GM21381 (cell line): Measurements from ENCODE around the gene ACP7.
"Not testable (repeated sequence)": the region's sequence is repeated elsewhere in the genome, so short reads cannot be mapped to it uniquely, and the experiment has no call there.

Source experiments
- ATAC-seq: cut with Tn5 transposase; IDR thresholded peaks from one replicate; pipeline ENCODE4 v1.9.1; 2021; ENCODE audit warnings: mild to moderate bottlenecking, moderate library complexity; ENCODE audit not compliant: unreplicated experiment

Gene ACP7

DNA sequence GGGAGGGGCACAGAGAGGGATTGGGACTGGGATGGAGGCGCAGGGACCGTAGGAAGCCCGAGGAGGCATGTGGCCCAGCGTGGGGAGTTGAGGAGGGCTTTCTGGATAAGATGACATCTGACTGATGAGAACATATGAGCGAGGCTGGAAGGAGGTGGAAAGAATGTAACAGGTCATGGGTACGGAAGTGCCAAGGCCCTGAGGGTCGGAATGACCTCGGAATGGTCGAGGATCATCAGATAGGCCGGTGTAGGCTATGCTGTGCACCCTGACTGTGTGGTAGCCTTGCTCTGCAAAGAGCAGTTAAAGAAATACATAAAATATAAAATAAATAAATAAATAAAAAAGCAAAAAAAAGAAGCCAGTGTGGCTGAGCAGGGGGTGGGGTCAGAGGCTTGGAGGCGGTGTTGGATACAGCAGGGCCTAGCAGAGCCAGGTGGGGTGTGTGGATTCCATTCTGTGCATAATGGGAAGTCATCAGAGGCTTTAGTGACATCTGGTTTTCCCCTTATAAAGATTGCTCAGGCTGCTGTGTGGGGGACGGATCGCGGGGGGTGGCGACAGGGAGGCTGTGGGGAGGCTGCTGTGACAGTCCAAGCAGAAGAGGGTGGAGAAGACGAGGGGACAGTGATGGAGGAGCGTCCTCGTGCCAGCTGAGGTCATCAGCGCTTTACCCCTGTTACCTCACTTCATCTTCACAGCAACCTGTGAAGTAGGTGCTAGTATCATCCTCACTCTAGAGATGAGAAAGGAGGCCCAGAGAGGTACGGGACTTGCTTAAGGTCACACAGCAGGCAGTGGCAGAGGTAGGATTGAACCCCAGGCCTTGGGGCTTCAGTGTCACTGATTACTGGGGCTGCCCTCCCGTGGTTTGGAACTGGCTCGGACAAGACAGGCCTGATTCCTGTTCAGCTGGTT is 46.4 kb downstream of the ACP7 start:
- ATAC-seq, result no peak

- ATAC-seq, result no peak
These were observed 47.1 kb downstream of the ACP7 start for GRCh38 chr19:39131255-39131755.

GRCh38 chr19:39132344-39132969 is 48.3 kb downstream of the ACP7 start:
- ATAC-seq, result no peak

DNA sequence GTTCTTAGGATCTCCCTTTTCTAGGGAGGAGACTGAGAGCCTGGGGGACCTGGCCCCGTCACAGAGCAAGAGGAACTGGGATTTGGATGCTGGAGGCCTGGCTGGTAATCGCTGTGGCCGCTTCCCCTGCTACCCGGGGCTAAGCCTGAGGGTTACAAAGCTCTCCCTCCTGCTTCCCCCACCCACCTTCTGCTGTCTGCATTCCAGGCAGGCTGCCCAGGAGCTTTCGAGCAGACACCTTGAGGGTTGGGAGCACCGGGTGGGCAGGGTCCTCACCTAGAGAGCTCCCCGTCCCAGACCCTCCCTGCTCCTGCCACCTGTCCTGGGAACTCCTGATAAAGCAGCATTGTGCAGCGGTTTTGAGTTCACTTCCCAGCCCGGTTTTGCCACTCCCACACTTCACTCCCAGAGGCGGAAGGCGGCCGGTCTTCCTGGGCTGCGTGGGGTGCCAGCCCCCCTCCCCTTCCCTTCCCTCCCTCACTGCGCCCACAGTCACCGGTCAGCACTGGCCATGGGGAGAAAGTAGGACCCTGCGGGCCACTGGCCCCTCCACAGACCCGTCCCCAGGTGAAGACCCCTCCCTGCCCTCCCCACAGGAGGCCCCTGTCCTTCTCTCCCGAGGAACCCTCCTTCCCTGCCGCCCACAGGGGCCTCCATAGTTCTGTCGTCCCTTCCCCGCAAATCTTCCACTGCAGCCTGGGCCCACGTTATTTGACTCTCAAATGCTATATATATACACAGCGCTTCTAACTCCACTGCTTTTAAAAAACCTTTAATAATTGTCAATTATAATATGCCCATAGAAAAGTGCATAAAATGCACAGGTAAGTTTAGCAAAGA is 49.5 kb downstream of the ACP7 start:
- no peak for ATAC-seq

DNA sequence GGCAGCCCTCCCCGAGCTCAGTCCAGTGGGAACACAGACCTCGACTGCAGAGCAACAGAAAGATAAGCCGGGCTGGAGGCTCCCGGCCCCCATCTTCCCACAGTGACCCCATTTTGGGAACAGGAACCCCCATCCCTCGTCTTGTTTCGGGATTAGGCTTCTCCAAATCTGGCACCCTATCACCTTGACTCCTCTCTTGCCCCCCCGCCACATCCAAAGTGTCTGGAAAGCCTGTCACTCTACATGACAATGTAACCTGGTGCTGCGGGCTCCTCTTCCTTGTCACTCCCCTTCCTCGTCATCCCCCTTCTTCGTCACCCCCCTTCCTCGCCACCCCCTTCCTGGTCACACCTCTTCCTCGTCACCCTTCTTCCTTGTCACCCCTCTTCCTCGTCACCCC is 51.5 kb downstream of the ACP7 start:
- ATAC-seq, result no peak

DNA sequence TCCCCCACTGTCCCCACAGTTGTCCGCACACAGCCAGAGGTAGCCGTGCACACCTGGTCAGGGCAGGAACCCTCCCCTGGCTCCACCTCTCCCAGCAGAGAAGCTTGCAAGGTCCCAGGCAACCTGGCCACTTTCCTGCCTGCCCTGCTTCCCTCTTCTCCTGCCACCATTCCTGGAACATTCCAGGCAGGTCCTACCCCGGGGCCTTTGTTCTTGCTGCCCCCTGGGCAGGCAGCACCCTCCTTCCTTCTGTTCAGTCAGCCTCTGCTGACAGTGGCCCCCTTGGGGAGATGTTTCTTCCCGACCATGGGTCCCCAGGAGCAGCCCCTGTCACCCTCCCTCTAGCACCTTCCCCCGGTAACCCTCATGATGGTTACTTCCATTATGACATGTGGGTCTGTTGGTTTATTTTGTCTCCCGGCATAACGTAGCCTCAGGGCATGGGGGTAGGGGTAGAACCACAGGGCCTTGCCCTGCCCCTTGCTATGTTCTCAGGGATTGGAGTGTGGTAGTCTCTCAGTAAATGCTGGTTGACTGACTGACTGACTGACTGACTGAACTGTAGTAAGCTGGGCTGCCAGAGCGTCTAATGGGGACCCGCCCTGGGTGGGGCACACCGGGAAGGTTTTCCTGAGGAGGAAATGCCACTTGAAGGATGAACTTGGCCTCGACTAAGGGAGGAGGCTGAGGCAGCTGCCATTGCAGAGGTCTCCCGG is 52.2 kb downstream of the ACP7 start:
- ATAC-seq, result no peak

GRCh38 chr19:39137131-39137530 is 53.0 kb downstream of the ACP7 start:
- ATAC-seq, result no peak

DNA sequence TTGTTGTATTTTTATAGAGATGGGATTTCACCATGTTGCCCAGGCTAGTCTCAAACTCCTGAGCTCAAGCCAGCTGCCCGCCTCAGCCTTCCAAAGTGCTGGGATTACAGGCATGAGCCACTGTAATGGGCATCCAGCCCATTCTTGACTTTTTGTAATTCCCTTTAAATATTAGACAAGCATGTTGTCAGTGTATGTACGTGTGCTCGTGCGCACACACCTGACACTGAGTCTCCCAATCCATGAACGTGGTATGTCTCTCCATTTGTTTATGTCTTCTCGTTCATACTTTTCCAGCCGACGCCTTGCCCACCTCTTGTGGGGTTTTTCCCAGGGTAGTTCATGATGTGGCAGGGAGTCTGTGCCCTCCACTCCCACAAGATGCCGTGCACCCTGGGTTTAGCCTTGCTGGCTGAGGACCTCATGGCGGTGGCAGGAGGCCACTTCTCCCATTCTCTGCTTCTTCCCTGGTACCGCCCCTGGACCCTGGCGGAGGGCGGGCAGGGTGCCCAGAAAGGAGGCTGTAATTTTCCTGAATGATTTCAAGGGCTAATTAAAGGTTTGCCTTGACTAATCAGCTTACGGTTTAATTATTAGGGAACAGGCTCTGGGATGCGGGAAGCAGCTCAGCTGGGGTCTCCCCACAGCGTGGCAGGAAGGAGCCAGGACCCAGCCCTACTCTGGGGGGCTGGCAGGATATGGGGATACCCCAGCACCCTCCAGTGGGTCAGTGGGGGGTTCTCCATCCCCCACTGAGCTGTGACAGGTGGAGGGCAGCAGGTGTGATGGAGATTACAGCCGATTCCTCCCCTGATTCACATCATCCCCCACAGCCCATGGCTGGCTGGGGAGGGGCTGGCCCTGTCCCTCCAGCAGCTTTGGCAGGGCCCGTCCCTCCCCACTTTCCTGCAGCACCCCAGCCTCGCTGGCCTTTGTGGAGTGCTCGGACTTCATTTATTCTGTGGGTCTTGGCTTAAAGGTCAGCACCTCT is 54.3 kb downstream of the ACP7 start:
- ATAC-seq, result no peak

DNA sequence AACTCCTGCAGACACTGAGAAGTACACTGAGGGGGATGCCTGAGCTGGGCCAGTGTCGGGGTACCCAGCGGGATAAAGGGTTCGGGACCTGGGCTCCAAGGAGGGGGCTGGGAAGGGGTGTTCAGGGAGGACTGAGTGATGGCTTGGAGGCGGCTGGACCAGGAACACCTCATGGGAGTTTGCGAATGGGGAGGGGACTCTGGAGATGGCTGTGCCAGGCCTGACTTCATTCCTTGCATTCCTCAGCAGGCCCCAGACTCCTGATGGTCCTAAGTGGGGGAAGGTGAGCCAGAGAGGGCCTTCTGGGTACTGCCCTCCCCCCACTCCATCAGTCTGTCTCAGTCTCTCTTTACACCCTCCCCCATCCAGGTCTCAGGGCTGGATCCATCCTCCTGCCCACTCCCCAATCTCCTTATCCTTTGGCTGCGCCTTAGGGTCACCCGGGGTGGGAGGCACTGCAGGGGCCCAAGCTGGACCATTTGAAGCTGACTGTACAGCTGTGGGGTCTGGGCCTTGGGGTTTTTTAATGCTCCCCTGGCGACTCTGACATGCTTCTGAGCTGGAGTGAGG is 55.2 kb downstream of the ACP7 start:
- ATAC-seq, result no peak

DNA sequence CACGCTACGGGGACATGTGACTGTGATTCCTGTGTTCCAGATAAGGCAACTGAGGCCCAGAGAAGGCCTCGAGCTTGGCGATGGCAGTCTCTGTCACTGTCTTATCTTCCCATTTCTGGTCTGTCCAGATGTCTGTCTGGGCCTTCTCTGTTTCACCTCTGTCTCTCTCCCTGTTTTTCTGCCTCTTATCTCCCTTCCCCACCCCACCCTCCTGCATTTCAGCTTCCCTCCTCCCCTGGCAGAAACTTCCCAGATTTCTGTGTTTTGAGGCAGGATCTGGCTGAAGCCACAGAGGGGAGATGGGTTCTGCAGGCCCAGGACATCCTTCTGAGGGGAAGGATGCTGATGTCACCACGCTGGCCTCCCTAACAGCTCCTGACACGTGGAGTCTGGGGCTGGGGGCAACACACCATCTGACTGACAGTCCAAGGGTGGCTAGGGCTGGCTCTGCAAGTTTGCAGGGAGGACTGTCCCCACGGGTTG is 55.8 kb downstream of the ACP7 start:
- ATAC-seq, result no peak

DNA sequence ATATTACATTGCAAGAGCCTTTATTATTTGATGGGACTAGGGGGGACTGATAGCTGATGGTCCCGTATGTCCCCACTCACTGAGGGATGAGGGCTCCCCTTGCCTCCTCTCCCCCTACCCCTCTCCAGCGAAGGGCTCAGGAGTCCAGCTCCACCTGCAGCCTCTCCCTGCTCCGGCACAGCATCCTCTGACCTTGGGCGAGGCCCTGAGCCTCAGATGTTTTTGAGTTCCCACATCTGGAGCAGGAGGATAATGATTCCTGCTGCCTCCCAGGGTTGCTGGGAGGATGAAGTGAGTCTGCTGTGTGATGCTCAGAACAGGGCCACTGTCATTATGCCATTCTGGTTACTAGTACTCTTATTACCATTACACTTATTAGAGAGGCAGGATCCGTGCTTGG is 56.4 kb downstream of the ACP7 start:
- ATAC-seq, result no peak

DNA sequence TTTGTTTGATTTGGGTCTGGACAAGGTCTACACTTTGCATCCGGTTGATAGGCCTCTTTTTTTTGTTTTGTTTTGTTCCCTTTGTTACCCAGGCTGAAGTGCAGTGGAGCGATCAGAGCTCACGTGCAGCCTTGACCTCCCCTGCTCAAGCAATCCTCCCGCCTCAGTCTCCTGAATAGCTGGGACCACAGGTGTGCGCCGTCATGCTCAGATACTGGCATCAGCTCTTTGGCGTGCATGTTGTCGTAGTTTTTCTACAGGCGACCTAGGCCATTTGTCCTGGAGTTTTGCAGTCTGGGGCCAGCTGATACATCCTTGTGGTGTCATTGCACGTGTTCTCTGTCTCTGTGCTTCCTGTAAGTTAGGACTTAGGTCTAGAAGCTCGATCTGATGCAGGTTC is 57.8 kb downstream of the ACP7 start:
- ATAC-seq, result no peak

DNA sequence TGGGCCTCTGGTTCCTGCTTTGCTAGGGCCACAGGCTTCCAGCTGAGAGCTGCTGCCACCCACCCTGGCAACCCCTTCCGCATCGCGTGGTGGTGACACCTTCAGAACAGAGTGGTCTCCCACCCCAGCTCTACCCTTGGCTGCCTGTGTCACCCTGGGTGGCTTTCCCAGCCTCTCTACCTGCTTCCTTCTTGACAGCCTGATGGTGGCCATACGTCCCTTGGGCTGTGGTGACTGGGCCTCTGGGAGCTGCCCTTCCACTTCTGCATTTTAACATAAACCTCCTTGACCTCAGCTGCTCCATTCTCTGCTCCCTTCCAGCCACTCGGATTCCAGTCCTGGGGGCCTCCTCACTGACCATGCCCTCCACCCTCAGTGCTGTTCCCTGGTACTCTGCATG is 58.5 kb downstream of the ACP7 start:
- ATAC-seq, result no peak

DNA sequence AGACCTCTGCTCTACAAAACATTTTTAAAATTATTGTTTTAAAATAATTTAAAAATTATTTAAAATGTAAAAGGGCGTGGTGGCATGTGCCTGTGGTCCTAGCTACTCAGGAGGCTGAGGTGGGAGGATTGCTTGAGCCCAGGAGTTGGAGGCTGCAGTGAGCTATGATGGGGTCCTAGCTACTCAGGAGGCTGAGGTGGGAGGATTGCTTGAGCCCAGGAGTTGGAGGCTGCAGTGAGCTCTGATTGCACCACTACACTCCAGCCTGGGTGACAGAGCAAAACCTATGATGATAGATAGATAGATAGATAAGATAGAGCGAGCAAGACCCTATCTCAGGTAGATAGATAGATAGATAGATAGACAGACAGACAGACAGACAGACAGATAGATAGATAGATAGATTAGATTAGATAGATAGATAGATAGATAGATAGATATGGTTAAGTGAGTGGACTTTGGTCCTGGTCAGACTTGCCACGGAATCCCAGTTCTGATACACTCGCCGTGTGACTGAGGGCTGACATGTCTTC is 59.7 kb downstream of the ACP7 start:
- ATAC-seq, result not testable (repeated sequence)

DNA sequence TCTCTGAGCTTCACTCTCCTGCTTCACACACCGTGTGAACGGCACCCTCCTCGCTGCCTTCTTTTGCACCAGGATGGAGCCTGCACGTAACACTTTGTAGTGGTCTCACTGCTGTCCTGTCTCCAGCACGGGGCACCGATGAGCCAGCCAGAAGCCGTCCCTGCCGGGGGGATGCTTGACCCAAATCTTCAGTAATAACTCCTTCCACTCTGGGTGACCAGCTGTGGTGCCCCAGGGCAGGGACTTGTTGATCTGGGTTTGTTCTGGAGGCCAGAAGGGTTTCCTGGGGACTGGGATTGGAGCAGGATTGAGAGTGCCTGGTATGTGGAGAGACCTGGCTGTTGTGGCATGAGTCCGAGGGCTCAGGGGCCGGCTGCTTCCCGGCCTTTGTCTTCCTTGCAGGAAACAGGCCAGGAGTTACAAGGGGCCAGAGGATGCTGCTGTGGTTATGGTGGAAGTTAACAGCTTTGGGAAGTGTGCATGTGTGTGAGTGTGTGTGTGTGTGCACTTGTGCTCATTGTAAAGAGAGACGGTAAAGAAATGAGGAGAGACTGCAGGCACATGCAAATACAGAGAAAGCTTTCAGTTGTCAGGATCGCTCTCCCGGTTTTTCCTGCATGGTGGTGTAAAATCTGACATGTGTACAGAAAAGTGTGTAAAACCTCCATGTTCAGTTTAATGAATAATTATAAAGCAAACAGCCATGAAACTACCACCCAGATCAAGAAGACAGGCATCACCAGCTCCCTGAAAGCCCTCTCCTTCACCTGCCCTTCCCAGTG is 60.3 kb downstream of the ACP7 start:
- no peak for ATAC-seq

- no peak for ATAC-seq
These were observed 61.2 kb downstream of the ACP7 start for GRCh38 chr19:39145180-39145953.

- ATAC-seq, result no peak
These were observed 61.9 kb downstream of the ACP7 start for GRCh38 chr19:39146091-39146490.
